DMS79 (cell line): ENCODE data around the gene PSENEN.
"Not testable (repeated sequence)": the region's sequence is repeated elsewhere in the genome, so short reads cannot be mapped to it uniquely, and the experiment has no call there.

Experiments
- DNase-seq: peaks from one replicate; lab custom pipeline; 2025; lab: John Stamatoyannopoulos, UW

The PSENEN gene

DNA sequence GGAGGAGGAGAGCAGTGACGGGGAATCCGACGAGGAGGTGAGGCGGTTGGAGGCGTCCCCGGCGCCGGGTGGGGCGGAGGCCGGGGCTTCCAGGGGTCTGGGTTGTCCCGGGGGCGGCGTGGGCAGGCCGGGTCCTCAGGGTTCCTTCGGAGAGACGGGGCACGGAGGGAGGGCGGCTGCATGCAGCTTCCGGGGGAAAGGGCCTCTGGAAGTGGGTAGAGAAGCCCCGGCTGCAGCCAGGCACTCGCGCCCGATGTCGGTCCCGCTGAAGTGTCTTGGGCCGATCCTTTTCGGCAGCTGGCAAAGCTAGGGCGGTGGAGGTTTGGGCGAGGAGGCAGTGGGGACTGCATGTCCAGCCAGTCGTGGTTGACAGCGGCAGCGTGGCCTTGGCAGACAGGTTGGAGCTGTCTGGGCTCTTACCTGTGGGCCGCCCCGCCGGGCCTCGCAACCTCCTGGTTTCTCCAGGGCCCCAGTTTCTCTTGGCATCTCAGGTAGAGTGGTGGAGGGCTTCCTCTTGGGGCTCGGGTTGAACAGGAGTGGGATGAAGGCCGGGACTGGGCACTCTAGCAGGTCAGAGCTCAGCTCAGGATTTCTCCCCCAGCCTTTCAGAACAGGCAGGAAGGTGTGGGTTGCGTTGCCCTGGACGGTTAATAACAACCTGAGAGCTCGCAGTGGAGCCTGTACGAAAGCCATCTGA, 27.0 kb upstream of the PSENEN start:
- DNase-seq: no peak

DNA sequence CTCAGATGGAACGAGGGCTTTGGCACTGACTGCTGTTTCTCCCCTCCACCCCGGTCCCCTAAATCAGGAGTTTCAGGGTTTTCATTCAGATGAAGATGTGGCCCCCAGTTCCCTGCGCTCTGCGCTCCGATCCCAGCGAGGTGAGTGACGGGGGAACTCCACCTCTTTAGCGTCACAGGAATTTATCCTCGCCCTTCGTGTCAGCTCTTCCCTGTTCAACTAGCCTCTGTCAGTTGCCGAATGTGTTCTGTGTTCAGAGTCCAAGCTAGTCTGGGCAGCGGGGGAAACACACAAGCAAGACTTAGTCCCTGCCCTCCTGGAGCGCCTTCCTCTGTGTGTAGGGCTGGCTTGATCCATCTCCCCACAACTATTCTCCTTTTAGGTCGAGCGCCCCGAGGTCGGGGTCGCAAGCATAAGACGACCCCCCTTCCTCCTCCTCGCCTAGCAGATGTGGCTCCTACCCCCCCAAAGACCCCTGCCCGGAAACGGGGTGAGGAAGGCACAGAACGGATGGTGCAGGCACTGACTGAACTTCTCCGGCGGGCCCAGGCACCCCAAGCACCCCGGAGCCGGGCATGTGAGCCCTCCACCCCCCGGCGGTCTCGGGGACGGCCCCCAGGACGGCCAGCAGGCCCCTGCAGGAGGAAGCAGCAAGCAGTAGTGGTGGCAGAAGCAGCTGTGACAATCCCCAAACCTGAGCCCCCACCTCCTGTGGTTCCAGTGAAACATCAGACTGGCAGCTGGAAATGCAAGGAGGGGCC, 25.9 kb upstream of the PSENEN start:
- no peak for DNase-seq

GRCh38 chr19:35720163-35720524, 25.3 kb upstream of the PSENEN start:
- DNase-seq: no peak

GRCh38 chr19:35720648-35721047, 24.8 kb upstream of the PSENEN start:
- DNase-seq: no peak

- no peak for DNase-seq
These were observed 24.1 kb upstream of the PSENEN start for GRCh38 chr19:35721374-35721773.

- DNase-seq: no peak
These were observed 23.0 kb upstream of the PSENEN start for GRCh38 chr19:35722461-35722860.

- no peak for DNase-seq
These were observed 22.6 kb upstream of the PSENEN start for GRCh38 chr19:35722897-35723296.

DNA sequence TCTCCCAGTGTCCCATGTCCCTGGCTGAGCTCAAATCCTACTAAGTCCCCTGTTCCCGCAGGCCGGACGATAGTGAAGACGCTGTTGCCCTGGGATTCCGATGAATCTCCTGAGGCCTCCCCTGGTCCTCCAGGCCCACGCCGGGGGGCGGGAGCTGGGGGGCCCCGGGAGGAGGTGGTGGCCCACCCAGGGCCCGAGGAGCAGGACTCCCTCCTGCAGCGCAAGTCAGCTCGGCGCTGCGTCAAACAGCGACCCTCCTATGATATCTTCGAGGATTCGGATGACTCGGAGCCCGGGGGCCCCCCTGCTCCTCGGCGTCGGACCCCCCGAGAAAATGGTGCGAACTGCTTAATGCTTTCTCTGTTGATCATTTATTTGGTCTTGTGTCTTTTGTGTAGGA, 21.8 kb upstream of the PSENEN start:
- DNase-seq: no peak

- DNase-seq: not testable (repeated sequence)
These were observed 21.3 kb upstream of the PSENEN start for GRCh38 chr19:35724132-35724531.

DNA sequence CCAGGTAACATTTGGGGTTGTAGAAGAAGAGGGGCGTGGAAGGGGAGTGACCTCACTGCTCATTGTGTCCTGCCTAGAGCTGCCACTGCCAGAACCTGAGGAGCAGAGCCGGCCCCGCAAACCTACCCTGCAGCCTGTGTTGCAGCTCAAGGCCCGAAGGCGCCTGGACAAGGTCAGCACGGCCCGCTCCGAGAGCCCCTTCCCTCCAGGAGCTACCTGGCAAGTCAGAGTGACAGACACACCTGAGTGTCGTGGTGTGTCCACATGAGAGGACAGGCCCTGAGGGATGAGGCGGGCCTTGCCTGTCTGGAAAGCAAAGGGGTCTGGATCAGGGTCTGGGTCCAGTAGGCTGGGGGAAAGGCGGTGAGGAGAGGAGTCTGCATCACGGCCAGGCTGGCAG, 20.9 kb upstream of the PSENEN start:
- no peak for DNase-seq

GRCh38 chr19:35725216-35725861, 20.1 kb upstream of the PSENEN start:
- DNase-seq: no peak

- DNase-seq: no peak
These were observed 18.1 kb upstream of the PSENEN start for GRCh38 chr19:35727053-35727955.

DNA sequence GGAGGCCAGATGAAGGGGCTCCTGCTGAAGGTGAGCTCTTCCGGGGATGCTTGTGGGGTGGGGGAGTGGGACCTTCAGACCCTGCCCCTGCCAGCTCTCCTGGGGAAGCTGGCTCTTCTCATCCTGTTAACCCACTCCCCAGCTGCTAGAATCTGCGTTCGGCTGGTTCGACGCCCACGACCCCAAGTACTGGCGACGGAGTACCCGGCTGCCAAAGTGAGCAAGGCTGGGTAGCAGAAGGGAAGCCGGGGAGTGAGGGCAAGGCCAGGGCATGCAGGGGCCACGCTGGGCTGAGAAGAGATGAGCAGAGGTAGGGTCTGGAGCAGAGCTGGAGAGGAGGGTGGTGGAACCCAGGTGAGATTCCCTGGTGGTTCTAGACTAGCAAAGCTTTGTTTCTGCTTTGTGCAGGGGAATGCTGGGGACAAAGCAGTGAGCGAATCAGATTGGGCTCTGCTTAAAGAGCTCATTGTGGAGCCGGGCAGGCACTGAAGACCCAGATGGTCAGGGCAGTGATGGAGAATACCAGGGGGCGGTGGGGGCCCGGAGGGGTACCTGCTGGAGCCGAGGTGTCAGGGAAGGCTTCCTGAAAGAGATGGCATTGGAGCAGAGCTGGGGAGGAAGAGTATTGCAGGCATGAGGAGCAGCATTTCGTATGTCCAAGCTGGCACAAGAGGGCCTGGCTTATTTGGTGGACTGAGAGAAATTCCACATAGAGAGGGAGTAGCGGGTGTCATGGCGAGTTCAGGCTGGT, 17.3 kb upstream of the PSENEN start:
- DNase-seq: no peak

DNA sequence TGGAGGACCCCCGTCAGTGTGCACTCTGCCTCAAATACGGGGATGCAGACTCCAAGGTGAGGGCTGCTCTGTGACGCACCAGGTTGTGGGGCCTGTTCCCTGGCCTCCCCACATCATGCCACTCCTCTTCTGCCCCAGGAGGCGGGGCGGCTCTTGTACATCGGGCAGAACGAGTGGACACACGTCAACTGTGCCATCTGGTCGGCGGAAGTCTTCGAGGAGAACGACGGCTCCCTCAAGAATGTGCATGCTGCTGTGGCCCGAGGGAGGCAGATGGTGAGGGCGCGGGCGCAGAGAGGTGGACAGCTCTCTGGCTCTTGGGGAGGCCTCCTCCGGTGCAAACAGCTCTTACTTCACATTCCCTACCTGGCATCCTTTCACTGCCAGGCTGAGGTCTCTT, 16.4 kb upstream of the PSENEN start:
- DNase-seq: no peak

DNA sequence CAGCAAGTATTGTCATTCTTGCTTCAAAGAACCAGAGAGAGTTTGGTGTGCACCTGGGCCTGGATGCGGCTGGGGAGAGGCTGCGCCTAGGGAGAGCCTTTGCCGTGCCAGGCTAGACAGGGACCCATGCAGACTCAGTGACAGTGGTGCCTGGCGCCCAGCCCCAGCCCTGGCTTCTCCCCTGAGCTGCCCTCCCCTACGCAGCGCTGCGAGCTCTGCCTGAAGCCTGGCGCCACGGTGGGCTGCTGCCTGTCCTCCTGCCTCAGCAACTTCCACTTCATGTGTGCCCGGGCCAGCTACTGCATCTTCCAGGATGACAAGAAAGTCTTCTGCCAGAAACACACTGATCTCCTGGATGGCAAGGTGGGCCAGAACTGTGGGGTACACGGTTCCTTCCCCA, 15.7 kb upstream of the PSENEN start:
- no peak for DNase-seq

GRCh38 chr19:35730326-35730725, 15.1 kb upstream of the PSENEN start:
- no peak for DNase-seq

GRCh38 chr19:35731353-35731752, 14.1 kb upstream of the PSENEN start:
- DNase-seq: no peak

DNA sequence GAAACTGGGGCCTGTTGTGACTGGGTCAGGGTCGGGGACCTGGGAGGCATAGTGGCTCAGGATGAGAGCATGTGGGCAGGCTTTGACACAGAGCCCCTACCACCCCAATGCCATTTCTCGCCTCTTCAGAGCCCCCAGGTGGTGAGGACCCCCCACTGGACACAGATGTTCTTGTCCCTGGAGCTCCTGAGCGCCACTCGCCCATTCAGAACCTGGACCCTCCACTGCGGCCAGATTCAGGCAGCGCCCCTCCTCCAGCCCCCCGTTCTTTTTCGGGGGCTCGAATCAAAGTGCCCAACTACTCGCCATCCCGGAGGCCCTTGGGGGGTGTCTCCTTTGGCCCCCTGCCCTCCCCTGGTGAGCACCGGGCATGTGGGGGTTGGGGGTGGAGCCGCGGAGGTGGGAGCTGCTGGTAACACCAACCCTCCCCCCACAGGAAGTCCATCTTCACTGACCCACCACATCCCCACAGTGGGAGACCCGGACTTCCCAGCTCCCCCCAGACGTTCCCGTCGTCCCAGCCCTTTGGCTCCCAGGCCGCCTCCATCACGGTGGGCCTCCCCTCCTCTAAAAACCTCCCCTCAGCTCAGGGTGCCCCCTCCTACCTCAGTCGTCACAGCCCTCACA, 13.6 kb upstream of the PSENEN start:
- no peak for DNase-seq

DNA sequence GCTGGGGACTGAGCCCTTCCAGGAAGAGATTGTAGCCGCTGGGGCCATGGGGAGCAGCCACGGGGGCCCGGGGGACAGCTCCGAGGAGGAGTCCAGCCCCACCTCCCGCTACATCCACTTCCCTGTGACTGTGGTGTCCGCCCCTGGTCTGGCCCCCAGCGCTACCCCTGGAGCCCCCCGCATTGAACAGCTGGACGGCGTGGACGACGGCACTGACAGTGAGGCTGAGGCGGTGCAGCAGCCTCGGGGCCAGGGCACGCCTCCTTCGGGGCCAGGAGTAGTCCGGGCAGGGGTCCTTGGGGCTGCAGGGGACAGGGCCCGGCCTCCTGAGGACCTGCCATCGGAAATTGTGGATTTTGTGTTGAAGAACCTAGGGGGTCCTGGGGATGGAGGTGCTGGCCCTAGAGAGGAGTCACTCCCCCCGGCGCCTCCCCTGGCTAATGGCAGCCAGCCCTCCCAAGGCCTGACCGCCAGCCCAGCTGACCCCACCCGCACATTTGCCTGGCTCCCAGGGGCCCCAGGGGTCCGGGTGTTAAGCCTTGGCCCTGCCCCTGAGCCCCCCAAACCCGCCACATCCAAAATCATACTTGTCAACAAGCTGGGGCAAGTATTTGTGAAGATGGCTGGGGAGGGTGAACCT, 12.8 kb upstream of the PSENEN start:
- DNase-seq: no peak
